HUDEP-2 (cell line): ENCODE data around the gene NAA60.

Source experiments
- DNase-seq, 76 experiments: peaks; one replicate each; lab custom pipeline; 2025; ENCODE audit not compliant: unreplicated experiment in 76 of 76; lab: John Stamatoyannopoulos, UW

Gene NAA60

DNA sequence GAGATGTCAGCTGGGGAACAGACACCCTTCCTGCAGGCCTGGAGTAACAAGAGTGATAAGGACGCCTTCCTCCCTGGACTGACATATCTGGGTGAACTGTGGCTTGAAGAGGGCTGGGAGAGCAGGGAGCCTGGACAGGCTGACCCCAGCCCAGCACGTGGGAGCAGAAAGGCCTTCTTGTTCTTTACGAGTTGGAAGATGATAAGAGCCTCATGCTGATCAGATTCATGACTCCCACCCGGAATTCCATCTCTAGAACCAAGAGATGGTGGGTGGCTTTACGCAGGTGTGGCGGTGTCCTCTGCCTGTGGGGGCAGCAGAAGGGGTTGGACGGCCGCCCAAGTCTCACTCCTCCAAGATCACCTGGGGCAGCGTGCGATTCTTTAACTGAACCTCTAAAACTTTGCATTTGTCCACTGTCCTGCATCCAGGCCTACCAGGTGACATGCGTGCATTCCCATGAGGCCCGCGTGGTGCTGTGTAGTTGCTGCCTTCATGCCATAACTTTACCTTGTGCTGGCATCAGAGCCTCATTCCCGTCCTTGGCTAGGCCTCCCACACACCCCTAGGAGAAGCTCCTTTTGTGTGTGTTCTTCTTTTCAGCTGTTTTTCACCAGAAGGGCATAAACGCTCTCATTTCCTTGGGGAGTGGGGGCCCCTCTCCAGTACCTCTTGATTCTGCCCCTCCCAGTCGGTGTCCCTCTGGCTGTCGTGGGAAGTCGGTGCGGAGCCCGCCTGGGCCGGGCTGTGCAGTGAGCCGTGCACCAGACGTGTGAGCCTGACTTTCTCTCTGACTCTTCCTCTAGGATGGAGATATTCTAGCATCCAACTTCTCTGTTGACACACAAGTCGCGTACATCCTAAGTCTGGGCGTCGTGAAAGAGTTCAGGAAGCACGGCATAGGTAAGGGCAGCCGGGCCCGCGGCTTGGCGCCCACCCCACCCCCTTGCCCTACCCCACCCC is 38.5 kb downstream of the NAA60 start:
- no peak for DNase-seq

DNA sequence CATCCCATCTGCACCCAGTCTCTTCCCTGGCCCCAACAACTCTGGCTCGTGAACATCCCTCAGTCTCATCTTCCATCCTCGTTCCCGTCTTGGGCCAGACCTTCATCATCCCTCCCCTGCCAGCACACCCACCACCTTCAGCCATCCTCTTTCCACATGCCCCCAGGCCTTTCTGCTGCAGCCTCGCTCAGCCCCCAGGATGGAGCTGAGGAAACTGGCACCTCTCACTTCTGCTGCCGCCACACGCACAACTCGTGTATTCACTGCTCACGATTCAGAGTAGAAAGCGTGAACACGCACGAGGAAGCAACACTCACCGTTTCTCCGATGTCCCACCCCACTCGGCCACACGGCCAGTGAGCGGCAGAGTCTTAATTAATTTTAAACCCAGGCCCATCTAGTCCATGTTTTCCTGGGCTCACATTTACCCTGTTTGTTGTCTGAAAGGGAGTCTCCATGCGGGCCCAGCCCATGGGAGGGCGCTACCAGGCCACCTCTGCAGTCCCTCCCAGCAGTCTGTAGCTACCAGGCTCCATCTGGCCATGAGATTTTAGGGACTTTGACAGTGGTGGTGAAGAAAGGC is 39.3 kb downstream of the NAA60 start:
- DNase-seq: no peak

DNA sequence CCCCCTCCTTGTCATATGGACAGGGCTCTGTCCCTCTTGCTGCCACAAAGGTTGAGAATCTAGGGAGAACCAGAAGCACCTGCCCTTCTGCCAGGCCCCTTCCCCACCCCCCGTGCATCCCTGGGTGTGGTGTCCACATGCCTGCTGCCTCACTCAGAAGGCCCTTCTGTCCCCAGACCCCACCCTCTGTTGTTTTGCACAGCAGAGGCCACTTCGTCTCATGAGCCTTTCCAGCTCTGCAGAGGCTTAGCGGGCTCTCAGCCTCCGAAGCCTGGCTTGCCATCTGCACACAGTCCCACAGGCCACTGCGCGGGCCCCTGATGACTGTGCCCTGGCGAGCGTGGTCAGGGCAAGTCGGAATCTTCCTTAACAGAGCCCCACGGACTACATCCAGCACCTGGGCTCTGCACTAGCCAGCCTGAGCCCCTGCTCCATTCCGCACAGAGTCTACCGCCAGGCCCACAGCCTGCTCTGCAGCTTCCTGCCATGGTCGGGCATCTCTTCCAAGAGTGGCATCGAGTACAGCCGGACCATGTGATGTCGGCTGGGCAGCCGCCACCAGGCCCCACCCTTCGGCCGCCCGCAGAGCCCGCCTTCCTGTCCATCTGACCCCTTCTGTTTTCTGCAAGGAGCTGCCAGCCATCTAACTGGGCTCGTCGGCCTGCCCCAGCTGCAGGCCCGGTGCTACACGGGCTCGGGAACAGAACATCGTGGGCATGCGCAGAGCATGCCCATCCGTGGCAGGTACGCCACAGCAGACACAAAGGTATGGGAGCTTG is 41.0 kb downstream of the NAA60 start:
- DNase-seq: no peak

DNA sequence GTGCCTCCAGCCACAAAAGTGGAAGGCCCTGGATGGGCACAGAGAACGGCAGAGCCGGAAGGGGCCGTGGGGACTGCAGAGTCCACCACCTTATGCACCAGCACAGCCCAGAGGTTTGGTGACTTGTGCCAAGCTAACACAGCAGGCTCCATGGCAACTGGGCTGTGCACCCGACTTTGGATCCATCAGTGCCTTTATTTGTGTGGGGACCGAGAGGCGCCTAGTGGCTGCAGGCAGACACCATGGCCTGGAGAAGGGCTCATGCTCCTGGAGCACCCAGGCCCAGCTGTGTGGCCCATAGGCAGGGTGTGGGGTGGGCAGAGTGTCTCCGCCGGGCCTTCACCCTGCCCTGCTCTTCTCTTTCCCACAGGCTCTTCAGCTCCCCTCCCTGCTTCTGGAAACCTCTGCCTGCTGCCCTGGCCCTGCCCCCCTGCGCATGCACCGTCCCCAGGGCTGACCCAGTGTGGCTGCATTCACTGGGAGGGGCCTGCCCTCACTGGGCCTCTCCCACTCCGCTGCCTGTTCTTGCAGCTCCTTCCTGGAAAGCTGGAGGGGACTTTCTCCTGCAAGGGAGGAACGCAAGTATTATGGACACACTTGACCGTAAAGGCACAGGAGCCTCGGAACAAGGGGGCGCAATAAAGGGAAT is 41.7 kb downstream of the NAA60 start:
- no peak for DNase-seq

DNA sequence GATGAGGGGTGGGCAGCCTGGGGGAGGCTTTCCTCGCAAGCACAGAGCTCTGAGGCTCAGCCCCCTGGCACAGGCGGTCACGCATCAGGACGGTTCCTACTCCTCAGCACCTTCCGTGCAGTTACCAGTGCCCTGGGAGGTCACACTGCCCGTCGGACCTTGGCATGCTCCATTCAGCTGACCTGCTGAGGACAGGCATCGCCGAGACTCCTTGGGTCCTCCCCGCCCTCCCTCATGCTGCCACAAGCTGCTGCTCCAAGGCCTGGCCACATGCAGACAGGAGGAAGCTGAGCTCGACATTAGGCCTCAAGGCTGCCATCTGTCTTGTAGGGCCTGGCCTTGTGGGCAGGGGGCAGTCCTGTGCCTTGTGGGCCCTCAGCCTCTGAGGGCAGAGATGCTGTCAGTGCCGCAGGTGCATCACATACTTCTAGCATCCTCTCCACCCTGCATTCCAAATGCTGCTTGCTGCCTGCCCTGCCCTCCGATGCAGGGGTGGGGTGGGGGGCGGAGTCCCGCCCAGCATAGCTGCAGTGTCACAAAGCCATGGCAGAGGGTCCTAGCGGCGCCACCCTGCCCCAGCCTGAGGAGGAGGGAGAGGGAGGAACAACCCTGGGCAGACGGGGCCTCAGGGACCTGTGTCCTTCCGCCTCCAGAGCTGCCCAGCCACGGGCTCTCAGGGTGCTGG is 42.5 kb downstream of the NAA60 start:
- no peak for DNase-seq

DNA sequence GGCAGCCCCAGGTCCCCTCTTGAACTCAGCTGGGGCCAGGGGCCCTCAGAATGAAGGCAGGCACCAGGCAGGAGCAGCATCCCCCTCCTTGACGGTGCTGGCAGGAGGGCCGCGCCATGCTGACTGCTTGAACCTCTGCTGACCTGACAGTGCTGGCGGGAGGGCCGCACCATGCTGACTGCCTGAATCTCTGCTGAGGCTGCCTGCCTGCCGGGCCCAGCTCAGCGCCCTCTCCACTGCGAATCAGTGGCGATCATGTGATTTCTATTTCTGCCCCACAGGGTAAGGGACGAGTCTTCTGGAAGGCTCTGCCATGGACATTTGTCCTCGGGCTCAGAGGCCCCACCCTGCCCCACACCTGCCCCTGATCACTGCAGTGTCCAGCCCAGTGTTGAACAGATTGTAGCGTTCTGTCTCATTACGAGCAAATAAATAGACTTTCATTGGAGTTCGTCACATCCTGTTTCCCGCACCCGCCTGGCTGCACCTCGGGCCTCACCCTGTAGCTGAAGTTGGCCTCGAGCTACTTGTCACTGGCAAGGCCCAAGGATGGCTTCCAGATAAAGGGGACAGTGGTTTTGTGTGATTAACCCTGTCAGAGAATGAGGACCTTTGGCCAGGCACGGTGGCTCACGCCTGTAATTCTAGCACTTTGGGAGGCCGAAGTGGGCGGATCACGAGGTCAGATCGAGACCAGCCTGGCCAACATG is 43.2 kb downstream of the NAA60 start:
- DNase-seq: no peak

DNA sequence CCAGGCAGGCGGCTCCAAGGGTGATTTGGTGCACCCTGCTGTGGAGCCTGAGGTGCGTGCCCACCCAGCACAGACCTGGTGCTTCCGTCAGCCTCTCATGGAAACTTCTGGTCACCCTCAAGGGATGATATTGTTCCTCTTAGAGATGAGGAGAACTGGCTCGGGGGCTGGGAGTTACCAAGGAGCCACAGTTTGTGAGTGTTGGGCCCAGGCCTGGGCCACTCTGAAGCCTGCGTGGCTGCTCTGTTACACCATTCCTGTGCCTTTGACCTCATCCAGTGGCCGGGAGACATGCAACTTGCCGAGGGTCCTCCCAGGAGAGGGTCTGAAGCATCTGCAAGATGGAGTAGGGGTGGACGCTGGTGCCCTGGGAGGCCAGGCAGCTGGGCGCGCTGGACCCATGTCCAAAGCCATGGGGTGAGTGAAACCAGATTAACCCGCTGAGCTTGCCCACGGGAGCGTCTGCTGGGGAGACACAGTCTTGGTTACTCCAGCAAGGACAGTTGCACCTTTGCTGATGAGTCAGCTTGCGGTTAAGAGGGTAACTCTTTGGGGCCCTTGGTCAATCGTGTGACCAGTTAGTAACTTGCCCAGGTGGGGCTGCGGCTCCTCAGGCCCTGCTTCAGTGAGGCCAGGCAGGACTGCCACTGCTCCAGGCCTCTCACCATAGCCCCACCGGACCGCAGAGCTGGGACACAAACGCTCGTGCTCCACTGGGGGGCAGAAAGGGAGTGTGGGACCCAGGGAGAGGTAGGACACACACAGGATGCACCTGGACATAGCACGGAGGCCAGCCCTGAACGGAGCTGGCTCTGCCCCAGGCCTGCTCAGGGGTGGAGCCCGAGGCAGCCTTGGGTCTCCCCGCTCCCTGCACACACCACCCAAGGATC is 44.3 kb downstream of the NAA60 start:
- DNase-seq: no peak

DNA sequence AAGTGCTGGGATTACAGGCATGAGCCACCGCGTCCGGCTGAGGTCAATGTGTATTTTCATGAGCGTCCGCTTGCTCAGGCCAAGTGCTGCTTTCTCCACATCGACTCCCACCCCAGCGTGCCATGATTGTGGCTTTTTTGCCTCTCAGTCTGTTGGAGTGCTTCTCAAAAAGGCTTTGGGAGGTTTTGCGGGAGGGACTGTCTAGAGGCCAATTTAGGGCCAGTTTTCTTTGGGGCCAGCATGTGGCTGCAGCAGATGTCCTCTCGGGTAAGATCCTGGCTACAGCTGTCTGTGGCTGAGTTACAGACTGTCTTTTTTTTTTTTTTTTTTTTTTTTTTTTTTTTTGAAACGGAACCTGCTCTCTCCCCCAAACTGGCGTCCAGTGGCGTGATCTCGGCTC is 45.3 kb downstream of the NAA60 start:
- no peak for DNase-seq

DNA sequence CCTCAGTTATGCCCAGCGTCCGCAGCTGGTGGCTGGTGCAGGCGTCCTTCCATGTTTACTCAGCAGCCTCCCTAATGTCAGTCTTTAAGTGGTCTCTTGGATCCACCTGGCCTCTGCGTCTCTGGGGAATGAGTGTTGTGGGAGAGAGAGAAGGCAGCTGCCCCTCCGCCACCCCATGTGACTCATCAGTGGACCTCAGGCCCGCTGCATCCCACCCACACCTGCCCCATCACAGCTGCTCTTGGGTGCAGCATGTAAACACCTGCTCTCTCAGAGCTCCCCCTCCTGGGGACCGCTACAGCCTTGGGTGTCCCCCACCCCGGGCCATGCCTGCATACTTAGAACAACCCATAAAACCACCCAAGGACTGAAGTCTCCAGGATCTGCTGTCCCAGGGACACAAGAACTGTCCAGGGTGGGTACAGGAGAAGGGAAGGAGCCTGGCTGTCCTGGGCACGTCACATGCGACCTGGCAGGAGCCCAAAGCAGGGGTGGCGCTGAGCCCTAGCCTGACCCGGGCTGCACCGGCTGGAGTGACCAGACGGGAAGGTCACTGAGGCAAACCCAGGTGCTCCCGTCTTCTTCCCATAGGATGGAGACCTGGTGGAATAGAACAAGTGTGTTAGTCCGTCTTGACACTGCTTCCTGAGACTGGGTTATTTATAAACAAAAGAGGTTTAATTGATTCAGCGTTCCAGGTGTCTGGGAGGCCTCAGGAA is 47.6 kb downstream of the NAA60 start:
- no peak for DNase-seq

DNA sequence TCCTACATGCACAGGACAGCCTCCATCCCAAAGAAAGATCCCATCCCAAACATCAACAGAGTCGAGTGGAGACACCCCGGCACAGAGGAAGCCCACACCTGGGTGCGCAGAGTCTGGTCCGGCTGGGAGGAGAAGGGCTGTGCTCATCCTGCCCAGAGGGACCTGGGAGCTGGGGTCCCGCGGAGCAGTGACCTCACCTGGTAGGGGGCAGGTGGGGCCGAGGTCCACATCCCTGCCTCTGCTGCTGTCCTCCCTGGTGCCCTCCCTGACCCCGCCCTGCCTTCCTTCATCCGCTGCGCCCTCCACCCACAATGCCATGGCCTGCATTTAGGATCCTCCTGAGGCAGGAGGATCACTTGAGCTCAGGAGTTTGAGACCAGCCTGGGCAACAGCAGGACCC is 48.9 kb downstream of the NAA60 start:
- no peak for DNase-seq

DNA sequence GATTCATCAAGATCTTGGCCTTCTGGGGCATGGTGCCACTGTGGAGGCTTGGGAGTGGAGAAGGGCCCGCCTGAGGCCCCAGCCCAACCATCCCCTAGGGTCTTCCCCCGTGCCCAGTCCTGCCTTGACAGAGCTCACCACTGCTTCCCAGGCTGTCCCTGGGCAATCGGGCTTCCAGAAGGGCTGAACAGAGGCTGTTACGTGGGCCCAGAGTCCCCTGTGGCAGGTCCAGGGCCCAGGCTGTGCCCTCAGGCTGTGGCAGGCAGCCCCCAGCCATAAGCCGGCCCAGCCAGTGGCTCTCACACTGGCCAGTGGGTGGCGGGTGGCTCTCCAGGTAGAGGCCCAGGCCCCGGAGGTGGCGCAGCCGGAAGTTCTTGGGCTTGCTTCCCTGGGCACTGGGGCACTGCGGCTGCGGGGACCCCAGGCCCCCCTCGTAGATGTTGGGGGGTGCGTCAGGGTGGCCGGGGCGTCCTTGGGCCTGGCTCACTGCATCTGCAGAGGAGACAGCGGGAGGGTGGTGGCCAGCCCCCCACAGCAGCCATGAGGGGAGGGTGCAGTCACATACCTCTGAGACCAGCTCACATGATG is 51.0 kb downstream of the NAA60 start:
- DNase-seq: no peak

DNA sequence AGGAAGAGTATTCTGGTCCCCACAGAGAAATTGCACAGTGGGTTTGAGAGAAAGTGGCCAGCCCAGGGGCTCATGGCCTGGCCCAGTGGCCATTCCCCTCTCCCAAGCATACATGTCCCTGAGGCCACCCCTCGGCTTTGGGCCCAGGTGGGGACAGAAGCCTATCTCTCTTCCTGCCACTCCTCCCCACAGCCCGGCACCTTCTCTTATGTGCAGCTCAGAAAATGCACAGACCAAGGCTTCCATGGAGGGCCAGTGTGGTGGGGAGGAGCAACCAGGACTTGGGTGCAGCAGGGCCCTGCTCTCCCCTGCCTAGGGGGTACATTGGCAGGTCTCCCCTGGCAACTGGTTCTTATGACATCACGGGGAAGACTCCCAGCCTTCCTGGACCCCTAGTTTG is 51.7 kb downstream of the NAA60 start, which contains the start of gene C16orf90:
Gene C16orf90 (minus strand): TSS at position 314 of the 400 bp plus-strand sequence. CDS start 68 bp downstream, at position 246.
- DNase-seq: no peak

DNA sequence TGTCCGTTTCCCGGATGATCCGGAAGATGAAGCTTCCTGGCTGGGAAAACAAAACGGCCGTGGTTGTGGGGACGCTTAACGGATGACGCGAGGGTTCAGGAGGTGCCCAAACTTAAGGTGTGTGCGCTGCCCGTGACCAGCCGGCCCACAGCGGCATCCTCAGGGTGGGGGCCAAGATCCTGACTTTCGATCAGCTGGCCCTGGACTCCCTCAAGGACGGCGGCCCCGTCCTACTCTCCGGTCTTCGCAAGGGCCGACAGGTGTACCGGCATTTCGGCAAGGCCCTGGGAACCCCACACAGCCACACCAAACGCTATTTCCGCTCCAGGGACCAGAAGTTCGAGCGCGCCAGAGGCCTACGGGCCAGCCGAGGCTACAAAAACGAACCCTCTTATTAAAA is 52.9 kb downstream of the NAA60 start:
- no peak for DNase-seq

DNA sequence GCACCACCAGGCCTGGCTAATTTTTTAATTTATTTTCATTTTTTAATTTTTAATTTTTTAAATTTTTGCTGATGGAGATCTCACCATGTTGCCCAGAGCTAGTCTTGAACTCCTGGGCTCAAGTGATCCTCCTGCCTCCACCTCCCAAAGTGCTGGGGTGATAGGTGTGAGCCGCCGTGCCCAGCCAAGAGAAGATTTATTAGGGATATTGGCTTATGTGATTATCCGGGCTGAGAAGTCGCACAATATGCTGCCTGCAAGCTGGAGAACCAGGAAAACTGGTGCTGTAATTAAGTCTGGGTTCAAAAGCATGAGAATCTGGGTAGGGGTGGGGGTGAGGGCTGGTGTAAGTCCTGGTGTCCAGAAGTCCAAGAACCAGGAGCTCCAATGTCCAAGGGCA is 54.3 kb downstream of the NAA60 start:
- DNase-seq: no peak

DNA sequence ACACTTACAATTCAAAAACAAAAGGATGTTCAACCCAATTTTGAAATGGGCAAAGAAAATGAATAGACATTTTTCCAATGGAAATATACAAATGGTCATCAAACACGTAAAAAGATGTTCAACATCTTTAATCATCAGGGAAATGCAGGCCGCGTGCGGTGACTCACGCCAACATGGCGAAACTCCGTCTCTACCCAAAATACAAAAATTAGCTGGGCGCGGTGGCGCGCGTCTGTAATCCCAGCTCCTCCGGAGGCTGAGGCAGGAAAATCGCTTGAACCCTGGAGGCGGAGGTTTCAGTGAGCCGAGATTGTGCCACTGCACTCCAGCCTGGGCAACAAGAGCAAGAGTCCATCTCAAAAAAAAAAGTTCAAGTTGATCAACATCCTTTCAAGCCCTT is 55.5 kb downstream of the NAA60 start:
- no peak for DNase-seq

DNA sequence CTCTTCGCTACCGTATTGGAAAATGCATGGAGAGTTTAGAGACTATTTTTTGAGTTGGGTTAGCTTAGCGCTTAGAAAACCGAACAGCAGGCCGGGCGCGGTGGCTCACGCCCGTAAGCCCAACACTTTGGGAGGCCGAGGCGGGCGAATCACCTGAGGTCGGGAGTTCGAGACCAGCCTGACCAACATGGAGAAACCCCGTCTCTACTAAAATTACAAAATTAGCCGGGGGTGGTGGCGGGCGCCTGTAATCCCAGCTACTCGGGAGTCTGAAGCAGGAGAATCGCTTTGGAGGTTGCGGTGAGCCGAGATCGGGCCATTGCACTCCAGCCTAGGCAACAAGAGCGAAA is 57.9 kb downstream of the NAA60 start:
- DNase-seq: peak in 3 of 76 experiments; percentile 25 to 38 (median 36)

DNA sequence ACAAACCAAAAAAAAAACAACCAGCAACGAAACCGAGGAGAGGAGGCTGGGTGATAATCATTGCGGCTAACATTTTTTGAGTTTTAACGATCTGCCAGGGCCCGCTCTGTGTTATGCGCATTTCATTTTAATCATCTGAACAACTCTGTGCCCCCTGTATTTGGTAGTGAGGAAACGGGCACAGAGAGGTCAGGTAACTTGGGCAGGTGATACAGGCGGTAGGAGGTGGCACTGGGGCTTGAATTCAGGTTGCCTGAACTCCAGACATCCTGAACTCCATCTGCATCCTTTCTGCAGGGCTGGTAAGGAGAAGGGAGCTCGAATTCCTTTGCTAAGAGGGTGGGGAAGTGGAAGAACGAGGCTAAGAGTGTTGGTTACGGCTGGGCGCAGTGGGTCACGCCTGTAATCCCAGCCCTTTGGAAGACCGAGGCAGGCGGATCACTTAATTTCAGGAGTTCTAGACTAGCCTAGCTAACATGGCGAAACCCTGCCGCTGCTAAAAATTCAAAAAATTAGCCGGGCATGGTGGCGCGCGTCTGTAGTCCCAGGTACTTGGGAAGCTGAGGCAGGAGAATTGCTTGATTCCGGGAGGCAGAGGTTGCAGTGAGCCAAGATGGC is 58.4 kb downstream of the NAA60 start:
- no peak for DNase-seq
